ENCODE data around the gene DGKZ. TPM values are rescaled to one million over a fixed set of nuclear protein-coding genes. Genes with fewer than 3 reads are reported as not detected.

Gene DGKZ
- total and polyA plus RNA-seq, 4 donors: 33.3 to 63.2 (median 44.1) TPM

DNA sequence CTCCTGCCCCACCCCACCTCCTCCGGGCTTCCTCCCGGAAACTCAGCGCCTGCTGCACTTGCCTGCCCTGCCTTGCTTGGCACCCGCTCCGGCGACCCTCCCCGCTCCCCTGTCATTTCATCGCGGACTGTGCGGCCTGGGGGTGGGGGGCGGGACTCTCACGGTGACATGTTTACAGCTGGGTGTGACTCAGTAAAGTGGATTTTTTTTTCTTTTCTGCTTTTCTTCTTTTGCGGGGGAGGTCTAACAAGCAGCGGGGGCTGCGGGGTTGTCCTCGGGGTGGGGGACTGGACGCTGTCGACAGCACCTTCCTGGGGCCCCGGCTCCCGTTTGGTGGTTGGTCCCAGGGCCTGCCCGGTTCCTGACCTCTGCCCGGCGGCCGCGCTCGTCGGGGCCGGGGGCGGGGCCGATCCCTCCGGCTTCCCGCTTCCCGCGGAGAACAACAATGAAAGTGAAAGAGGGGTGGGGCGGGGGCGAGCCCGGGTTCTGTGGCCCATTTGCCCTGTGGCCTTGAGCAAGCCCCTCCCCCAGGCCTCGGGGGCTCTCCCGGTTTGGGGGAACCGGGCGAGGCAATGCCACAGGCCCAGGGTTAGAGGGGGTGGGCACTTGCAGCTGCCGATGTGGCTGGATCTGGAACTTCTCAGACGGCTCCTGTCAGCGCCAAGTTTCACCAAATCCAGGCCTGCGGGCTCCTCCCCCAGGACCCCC is 33.2 kb downstream of the DGKZ start:
- ATAC-seq (ENCODE audit: insufficient read depth, low FRiP score) (peak; percentile 66), DNase-seq (peak; percentile 77 to 82 (median 79))
- Histone ChIP-seq H3K27ac (ENCODE audit: low read depth in 1 of 2, low read length in 1 of 2) (peak overlapping the region; percentile 25 to 64), H3K27me3 (ENCODE audit: control insufficient read depth in 3 of 3, insufficient read depth in 3 of 3, low read length in 2 of 3) (no peaks in the 10 kb centered on the region), H3K4me3 (peak overlapping the region; percentile 54), H3K9ac (ENCODE audit: insufficient read depth in 1 of 2, low read length in 2 of 2) (no peak overlapping the region), H3K9me3 (ENCODE audit: control insufficient read depth in 4 of 4, insufficient read depth in 3 of 4, low read length in 3 of 4) (no peaks in the 10 kb centered on the region), H3K36me3 (ENCODE audit: control insufficient read depth in 4 of 4, insufficient read depth in 4 of 4, low read length in 4 of 4) (peaks cover 0 to 26% (median 8%) of the 10 kb centered on the region in 4 donors), H3K4me1 (ENCODE audit: control insufficient read depth in 5 of 5, insufficient read depth in 5 of 5, low read length in 5 of 5) (peaks cover 0 to 19% (median 7%) of the 10 kb centered on the region in 5 donors)
- TF ChIP-seq, protein P1, sequence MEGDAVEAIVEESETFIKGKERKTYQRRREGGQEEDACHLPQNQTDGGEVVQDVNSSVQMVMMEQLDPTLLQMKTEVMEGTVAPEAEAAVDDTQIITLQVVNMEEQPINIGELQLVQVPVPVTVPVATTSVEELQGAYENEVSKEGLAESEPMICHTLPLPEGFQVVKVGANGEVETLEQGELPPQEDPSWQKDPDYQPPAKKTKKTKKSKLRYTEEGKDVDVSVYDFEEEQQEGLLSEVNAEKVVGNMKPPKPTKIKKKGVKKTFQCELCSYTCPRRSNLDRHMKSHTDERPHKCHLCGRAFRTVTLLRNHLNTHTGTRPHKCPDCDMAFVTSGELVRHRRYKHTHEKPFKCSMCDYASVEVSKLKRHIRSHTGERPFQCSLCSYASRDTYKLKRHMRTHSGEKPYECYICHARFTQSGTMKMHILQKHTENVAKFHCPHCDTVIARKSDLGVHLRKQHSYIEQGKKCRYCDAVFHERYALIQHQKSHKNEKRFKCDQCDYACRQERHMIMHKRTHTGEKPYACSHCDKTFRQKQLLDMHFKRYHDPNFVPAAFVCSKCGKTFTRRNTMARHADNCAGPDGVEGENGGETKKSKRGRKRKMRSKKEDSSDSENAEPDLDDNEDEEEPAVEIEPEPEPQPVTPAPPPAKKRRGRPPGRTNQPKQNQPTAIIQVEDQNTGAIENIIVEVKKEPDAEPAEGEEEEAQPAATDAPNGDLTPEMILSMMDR (IDR thresholded peaks at IDR 0.05; ENCODE audit: control extremely low read depth, extremely low read depth): no peak
- 1% methylated on average over 37 to 45 of the region's 45 CpGs for WGBS, 2 donors

DNA sequence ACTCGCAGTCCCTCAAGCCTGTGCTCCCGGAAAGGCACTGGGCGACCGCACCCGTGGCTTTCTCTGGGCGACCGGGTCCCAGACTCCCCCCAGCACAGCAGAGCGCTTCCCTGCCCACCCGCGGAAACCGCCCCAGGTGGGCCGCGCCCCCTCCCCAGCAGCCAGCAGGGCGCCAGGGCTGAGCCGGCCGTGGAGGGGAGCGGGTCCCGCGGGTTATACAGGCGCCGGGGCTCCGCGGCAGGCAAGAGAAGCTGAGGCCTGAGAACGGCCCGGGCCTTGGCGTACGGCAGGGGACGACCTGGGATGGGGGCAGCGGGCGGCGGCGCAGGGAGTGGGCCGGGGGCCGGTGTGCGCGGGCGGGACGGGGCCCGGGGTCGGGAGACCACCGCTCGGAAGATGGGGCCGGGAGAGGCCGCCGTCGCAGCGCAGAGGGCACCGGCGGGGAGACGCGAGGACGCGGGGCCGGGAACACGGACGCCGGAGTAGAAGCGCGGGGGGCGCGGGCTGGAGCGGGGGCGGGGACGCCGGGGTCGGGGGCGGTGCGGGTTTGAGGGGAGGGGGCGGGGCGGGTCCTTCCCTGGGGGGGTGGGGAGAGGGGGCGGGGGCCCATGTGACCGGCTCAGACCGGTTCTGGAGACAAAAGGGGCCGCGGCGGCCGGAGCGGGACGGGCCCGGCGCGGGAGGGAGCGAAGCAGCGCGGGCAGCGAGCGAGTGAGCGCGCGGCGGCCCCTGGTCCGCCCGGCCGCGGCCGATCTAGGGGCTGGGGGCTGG is 34.0 kb downstream of the DGKZ start, which contains the start of gene MDK:
Gene MDK, plus strand, starts transcription at position 622 of the 771 bp plus-strand sequence. CDS start 389 bp downstream, outside the sequence.
- Histone ChIP-seq H3K27ac (ENCODE audit: low read depth in 1 of 2, low read length in 1 of 2) (peak within 1 kb of the TSS; percentile 25 to 64), H3K9me3 (ENCODE audit: control insufficient read depth in 4 of 4, insufficient read depth in 3 of 4, low read length in 3 of 4) (no peaks in the 10 kb centered on the region), H3K27me3 (ENCODE audit: control insufficient read depth in 3 of 3, insufficient read depth in 3 of 3, low read length in 2 of 3) (no peaks in the 10 kb centered on the region), H3K4me1 (ENCODE audit: control insufficient read depth in 5 of 5, insufficient read depth in 5 of 5, low read length in 5 of 5) (peaks cover 0 to 19% (median 7%) of the 10 kb centered on the region in 5 donors), H3K9ac (ENCODE audit: insufficient read depth in 1 of 2, low read length in 2 of 2) (peak within 1 kb of the TSS; percentile 25 to 61), H3K4me3 (peak within 1 kb of the TSS; percentile 54), H3K36me3 (ENCODE audit: control insufficient read depth in 4 of 4, insufficient read depth in 4 of 4, low read length in 4 of 4) (peaks cover 0 to 19% (median 6%) of the 10 kb centered on the region in 4 donors)
- 1% methylated on average over 71 to 96 of the region's 96 CpGs for WGBS, 2 donors
- DNase-seq (peak; percentile 84 to 91 (median 88)), ATAC-seq (ENCODE audit: insufficient read depth, low FRiP score) (peak; percentile 8)
- TF ChIP-seq, protein P1 (IDR thresholded peaks at IDR 0.05; ENCODE audit: control extremely low read depth, extremely low read depth): no peak

DNA sequence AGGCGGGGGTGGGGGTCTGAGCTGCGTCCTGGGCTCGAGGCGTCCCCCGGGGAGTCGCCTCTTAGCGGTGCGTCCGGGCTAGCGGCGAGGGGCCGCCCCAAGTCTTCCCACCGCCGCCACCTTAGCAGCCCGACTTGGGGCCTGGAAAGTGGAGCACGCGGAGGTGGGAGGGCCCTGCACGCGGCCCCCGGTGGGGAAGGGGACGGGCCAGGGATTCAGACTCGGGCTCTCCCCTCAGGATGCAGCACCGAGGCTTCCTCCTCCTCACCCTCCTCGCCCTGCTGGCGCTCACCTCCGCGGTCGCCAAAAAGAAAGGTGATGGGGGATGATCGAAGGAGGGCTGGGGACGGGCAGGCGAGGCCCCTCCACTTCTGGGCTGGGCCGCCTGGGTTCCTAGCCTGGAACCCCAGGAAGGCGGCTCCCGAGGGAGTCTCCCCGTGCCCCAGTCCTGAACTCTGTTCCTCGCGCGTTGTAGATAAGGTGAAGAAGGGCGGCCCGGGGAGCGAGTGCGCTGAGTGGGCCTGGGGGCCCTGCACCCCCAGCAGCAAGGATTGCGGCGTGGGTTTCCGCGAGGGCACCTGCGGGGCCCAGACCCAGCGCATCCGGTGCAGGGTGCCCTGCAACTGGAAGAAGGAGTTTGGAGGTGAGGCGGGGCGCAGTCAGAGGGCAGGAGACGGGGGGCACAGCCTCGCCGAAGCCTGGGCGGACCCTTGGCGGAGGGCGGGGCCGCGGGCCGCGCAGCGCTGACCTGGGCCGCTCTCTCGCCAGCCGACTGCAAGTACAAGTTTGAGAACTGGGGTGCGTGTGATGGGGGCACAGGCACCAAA is 34.8 kb downstream of the DGKZ start:
- Histone ChIP-seq H3K27me3 (ENCODE audit: control insufficient read depth in 3 of 3, insufficient read depth in 3 of 3, low read length in 2 of 3) (peaks cover 0 to under 1% (median 0%) of the 10 kb centered on the region in 3 donors), H3K27ac (ENCODE audit: low read depth in 1 of 2, low read length in 1 of 2) (no peak overlapping the region), H3K36me3 (ENCODE audit: control insufficient read depth in 4 of 4, insufficient read depth in 4 of 4, low read length in 4 of 4) (peaks cover 0 to 11% (median 6%) of the 10 kb centered on the region in 4 donors), H3K4me3 (no peak overlapping the region), H3K4me1 (ENCODE audit: control insufficient read depth in 5 of 5, insufficient read depth in 5 of 5, low read length in 5 of 5) (peaks cover 0 to 19% (median 7%) of the 10 kb centered on the region in 5 donors), H3K9ac (ENCODE audit: insufficient read depth in 1 of 2, low read length in 2 of 2) (peak overlapping the region; percentile 25 to 61), H3K9me3 (ENCODE audit: control insufficient read depth in 4 of 4, insufficient read depth in 3 of 4, low read length in 3 of 4) (no peaks in the 10 kb centered on the region)
- 1 to 4% methylated on average over 61 to 66 of the region's 66 CpGs for WGBS, 2 donors
- no peak for ATAC-seq (ENCODE audit: insufficient read depth, low FRiP score)
- TF ChIP-seq, protein P1 (IDR thresholded peaks at IDR 0.05; ENCODE audit: control extremely low read depth, extremely low read depth): no peak
- peak; percentile 51 to 59 (median 55) for DNase-seq

Measured in lung (tissue), 12 donors.